GM10266 (cell line): ENCODE results near the gene NR3C1.

Experiments
- DNase-seq: peaks from one replicate; pipeline ENCODE4 v3.0.0; 2012; ENCODE audit errors: extremely low spot score
- TF ChIP-seq, protein P1 (sequence below): IDR thresholded peaks from 2 replicates; pipeline ENCODE4 v1.5.1; 2012; ENCODE audit warnings: mild to moderate bottlenecking, low read depth; ENCODE audit not compliant: control insufficient read depth, insufficient read depth; ENCODE audit errors: missing control alignments

The NR3C1 gene

DNA sequence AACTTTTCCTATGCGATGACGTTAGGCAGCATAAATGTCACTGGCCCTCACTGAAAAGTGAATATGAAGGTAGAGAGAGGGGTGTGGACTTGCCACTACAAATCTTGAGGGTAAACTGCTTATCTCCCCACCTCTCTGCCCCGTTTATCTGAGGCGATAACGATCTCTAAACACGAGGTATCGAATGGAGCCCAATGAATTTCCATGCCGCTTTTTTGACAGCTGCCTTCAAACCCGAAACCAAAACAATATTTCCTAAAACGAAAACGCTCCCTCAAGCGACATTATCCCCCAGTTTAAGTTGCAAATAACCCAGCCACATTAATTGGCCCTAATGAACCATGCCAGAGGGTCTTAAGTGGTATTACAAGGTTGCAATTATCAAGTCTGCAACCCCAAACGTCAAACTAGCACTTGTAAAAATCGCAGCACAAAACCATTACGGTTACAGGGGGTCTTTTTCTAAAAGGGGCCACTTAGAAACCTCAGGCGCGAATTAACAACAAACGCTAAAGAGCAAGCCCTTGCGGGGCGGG is 1.4 kb downstream of the NR3C1 start:
- TF ChIP-seq, protein P1, sequence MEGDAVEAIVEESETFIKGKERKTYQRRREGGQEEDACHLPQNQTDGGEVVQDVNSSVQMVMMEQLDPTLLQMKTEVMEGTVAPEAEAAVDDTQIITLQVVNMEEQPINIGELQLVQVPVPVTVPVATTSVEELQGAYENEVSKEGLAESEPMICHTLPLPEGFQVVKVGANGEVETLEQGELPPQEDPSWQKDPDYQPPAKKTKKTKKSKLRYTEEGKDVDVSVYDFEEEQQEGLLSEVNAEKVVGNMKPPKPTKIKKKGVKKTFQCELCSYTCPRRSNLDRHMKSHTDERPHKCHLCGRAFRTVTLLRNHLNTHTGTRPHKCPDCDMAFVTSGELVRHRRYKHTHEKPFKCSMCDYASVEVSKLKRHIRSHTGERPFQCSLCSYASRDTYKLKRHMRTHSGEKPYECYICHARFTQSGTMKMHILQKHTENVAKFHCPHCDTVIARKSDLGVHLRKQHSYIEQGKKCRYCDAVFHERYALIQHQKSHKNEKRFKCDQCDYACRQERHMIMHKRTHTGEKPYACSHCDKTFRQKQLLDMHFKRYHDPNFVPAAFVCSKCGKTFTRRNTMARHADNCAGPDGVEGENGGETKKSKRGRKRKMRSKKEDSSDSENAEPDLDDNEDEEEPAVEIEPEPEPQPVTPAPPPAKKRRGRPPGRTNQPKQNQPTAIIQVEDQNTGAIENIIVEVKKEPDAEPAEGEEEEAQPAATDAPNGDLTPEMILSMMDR: no peak
- peak; percentile 32 for DNase-seq

DNA sequence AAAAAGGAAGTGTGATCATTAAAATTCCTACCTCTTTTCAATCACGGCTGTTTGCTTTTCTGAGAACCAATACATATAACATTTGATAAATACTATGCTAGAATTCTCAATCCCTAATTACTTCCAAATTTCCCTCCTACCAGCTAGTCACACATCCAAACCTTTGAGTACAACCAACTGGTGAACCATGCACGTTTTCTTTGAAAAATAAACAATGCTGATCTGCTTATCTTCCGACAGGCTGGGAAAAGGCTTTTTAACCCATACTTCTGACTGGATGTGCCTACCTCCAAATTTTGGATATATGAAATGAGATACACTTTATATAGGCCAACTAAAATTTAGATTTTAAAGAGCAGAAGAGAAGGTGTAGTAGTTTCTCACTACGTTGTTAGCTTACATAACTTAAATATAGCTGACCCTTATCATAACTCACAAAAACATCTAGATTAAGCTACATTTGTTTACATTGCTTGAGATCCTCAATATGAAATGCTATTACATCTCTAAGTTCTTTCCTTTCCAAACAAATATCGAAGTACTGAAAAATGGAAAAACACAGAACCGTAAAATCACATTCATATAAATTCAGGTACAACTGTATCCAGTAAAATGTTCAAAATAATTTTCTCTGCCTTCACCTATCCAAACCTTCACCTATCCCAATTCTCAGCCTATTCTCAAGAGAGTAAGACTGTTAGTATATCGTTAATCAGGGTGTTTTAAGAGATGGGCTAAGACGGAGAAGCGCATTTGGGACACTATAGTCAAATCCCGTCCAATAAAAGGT is 2.1 kb downstream of the NR3C1 start:
- TF ChIP-seq, protein P1: no peak
- DNase-seq: no peak

DNA sequence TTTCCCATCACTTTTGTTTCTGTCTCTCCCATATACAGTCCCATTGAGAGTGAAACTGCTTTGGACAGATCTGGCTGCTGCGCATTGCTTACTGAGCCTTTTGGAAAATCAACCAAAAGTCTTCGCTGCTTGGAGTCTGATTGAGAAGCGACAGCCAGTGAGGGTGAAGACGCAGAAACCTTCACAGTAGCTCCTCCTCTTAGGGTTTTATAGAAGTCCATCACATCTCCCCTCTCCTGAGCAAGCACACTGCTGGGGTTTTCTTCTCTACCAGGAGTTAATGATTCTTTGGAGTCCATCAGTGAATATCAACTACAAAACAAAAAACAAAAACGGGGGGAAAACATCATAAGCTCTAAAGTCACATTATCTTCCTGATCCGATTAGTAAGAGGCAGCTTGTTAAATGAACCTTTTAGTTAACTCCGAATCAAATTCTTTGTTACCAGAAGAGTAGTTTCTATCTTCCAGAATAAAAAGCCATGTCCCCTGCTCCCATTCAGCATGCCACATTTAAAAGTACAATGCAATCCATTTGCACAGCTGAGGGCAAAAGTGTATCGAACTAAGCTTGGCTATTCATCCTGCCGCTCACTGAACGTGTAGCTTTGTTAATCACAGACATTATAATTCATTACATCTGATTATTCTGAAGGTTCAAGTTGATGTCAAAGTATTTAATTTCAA is 2.8 kb downstream of the NR3C1 start:
- DNase-seq: peak; percentile 28
- TF ChIP-seq, protein P1: no peak

DNA sequence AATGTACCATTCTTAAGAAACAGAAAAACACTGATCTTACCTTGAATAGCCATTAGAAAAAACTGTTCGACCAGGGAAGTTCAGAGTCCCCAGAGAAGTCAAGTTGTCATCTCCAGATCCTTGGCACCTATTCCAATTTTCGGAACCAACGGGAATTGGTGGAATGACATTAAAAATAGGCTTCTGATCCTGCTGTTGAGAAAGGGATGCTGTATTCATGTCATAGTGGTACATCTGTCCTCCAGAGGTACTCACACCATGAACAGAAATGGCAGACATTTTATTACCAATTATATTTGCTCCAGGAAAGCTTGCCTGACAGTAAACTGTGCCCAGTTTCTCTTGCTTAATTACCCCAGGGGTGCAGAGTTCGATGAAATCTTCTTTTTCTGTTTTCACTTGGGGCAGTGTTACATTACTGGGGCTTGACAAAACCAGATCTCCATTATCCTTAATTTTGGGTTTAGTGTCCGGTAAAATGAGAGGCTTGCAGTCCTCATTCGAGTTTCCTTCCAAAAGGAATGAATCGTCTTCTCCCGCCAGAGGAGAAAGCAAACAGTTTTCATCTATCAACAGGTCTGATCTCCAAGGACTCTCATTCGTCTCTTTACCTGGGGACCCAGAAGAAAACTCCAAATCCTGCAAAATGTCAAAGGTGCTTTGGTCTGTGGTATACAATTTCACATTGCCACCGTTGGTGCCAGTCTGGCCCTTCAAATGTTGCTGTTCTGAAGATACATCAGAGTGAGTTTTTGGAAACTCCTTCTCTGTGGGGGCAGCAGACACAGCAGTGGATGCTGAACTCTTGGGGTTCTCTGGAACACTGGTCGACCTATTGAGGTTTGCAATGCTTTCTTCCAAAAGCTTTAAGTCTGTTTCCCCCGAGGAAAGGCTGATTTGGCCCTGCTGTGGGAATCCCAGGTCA is 3.6 kb downstream of the NR3C1 start:
- TF ChIP-seq, protein P1: no peak
- DNase-seq: peak; percentile 6

DNA sequence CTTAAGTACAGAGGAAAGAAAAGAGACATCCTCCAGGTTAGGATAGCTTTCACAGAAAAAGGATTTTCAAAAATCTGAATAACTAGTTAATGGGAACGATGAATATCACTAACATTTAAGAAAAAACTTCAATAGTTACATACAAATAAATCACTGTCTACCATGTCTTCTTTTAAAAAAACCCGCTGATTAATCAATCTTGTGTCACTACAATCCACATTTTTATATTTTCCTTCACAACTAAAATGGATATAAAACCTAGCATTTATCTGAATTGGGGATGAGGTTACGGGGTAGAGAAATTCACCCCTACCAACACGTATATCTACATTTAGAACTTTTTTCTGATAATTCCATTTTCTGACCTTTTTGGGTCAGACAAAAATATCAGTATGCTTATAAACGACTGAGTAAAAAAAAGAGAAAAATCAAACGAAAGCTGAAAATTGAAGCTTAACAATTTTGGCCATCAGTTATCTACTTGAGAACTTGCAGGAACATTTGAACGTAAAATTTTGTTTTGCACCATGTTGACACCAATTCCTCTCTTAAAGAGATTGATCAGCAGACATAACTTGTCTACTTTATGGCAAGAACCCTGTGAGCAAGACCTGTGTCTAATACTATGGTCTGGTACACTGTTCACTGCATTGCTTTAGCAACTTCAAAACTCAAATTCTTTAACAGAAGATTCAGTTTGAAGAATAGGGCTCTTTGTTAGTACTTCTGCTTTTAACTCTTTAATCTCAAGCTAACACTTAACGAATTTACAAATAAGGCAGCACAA is 4.8 kb downstream of the NR3C1 start:
- DNase-seq: no peak
- TF ChIP-seq, protein P1: no peak

DNA sequence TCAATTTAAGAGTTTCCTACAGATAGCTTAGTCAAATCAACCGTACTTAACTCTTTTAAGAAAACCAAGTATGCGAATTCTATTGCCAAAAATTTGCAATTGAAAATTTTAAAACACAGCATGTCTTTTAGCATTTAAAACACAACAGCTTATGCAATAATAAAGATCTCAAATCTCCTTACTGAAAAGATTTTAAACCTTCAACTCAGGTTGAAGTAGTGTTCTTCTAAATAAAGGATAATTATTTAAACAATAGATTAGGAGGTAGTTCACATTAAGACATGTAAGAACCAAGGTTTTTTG is 5.5 kb downstream of the NR3C1 start:
- TF ChIP-seq, protein P1: no peak
- DNase-seq: no peak
